Nephron (organoid): Measurements from ENCODE around the gene GFPT1.

Experiments
- H3K27ac Mint-ChIP-seq, 3 experiments: 2 replicates each; pipeline ENCODE4 v1.8.0; 2020; ENCODE audit warnings: mixed read lengths in 3 of 3, mild to moderate bottlenecking in 2 of 3, moderate library complexity in 1 of 3
- H3K27me3 Mint-ChIP-seq: 2 replicates; pipeline ENCODE4 v1.8.0; 2021; ENCODE audit warnings: low read depth, mild to moderate bottlenecking, moderate library complexity, mixed read lengths
- H3K36me3 Mint-ChIP-seq: 2 replicates; pipeline ENCODE4 v1.8.0; 2020; ENCODE audit warnings: low read depth, mixed read lengths
- H3K4me1 Mint-ChIP-seq: 2 replicates; pipeline ENCODE4 v1.8.0; 2020; ENCODE audit warnings: mixed read lengths
- H3K4me3 Mint-ChIP-seq, 3 experiments: 2 replicates each; pipeline ENCODE4 v1.8.0; 2020; ENCODE audit warnings: mild to moderate bottlenecking in 3 of 3, mixed read lengths in 3 of 3, moderate library complexity in 2 of 3
- H3K9me3 Mint-ChIP-seq: 2 replicates; pipeline ENCODE4 v1.8.0; 2020; ENCODE audit warnings: mixed read lengths
- TF ChIP-seq, protein P1 (sequence below), 3 experiments: fragments of 200-600 bp; sonication (generic); IDR thresholded peaks; one replicate each; pipeline ENCODE4 v1.5.0; 2021; ENCODE audit warnings: antibody characterized with exemption in 3 of 3; ENCODE audit not compliant: unreplicated experiment in 3 of 3

GFPT1 gene

DNA sequence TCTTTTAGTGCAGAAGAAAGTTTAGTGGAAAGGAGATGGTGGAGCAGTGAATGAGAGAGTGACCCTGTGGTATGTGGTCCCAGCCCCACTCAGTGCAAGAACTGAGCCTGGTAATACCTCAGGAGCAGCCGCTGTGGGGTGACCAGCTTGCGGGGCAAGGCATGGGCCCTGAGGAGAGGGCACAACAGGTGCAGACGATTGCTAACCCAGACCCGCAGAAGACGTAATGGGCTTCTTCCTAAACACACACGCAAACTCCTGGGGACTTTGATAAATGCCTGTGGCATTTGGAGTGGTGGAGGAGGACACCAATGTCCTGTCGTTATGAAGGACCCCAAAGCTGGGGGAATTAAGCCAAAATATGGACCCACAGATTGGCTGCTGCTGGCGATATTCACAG lies 78.7 kb downstream of the GFPT1 start:
- Mint-ChIP-seq H3K27ac (peak overlapping the region in 2 of 3 experiments; percentile 76 to 92), H3K9me3 (peaks cover 5% of the 10 kb centered on the region), H3K36me3 (peaks cover 7% of the 10 kb centered on the region), H3K4me3 (peak overlapping the region; percentile 85 to 87 (median 86)), H3K27me3 (peaks cover 15% of the 10 kb centered on the region), H3K4me1 (peaks cover 51% of the 10 kb centered on the region)
- TF ChIP-seq, protein P1, sequence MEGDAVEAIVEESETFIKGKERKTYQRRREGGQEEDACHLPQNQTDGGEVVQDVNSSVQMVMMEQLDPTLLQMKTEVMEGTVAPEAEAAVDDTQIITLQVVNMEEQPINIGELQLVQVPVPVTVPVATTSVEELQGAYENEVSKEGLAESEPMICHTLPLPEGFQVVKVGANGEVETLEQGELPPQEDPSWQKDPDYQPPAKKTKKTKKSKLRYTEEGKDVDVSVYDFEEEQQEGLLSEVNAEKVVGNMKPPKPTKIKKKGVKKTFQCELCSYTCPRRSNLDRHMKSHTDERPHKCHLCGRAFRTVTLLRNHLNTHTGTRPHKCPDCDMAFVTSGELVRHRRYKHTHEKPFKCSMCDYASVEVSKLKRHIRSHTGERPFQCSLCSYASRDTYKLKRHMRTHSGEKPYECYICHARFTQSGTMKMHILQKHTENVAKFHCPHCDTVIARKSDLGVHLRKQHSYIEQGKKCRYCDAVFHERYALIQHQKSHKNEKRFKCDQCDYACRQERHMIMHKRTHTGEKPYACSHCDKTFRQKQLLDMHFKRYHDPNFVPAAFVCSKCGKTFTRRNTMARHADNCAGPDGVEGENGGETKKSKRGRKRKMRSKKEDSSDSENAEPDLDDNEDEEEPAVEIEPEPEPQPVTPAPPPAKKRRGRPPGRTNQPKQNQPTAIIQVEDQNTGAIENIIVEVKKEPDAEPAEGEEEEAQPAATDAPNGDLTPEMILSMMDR (IDR thresholded peaks at IDR 0.05; ENCODE audit: unreplicated experiment in 3 of 3) = no peak

DNA sequence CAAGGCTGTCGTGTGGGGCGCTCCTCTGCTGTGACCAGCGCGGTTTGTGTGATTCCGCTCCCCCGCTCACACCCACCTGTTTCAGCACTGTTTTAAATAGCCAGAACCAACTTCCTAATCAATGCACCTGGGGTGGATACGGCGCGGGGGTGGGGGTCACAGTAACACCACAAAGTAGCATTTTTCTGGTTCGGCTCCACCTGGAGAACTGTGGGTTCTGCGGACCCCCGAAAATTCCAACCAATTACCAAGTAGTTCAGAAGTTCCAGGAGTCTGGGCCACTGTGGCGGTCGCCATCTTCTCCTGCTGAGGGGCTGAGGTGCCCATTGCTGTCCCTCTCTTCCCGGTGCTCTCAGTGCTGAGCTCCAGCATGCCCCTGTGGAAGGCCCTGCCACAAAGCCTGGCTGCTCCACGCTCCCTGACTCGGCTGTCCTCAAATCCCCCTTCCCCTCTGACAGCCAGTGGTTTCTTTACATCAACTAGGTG lies 79.4 kb downstream of the GFPT1 start:
- Mint-ChIP-seq H3K36me3 (no peaks in the 10 kb centered on the region), H3K4me1 (peaks cover 51% of the 10 kb centered on the region), H3K4me3 (peak overlapping the region; percentile 85 to 87 (median 86)), H3K27ac (peak overlapping the region; percentile 38 to 92 (median 80)), H3K27me3 (peaks cover 19% of the 10 kb centered on the region), H3K9me3 (peaks cover 2% of the 10 kb centered on the region)
- TF ChIP-seq, protein P1 (IDR thresholded peaks at IDR 0.05; ENCODE audit: unreplicated experiment in 3 of 3) = no peak

DNA sequence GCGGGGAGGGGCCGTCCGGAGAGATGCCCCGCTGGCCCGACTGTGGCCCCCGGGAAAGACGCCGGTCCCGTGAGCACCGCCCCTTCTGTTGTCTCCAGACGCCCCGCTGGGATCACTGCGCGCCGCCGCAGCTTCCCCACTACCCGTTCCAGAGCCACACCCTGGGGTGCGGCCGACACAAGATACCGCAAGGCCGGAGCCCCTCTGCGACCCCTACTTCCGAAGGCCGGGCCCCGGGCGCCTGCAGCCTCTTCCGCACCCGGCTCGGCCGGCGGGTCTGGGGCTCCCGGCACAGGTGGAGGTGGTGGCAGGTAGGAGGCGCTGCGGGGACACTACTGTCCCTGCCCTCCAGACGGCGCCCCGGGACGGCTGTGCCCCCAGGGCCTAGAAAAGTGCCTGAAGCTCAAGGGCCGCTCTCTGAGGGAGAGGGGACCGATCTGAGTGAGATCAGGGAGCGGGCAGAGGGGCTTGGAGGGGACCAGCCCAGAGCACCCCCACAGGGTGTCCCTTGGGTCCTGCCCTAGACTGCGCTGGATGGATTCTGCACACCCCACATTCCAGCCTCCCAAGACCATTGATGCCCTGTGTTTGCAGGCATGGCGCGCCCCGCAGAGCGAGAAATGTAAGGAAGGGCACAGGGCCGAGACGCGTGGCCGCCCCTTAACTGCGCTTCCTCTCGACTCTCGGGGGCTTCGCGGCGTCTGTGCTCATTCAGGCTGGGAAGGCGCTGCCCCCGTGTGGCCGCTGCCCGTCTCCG lies 80.0 kb downstream of the GFPT1 start:
- peaks cover 19% of the 10 kb centered on the region for H3K27me3 Mint-ChIP-seq
- H3K9me3 Mint-ChIP-seq = peaks cover 2% of the 10 kb centered on the region

DNA sequence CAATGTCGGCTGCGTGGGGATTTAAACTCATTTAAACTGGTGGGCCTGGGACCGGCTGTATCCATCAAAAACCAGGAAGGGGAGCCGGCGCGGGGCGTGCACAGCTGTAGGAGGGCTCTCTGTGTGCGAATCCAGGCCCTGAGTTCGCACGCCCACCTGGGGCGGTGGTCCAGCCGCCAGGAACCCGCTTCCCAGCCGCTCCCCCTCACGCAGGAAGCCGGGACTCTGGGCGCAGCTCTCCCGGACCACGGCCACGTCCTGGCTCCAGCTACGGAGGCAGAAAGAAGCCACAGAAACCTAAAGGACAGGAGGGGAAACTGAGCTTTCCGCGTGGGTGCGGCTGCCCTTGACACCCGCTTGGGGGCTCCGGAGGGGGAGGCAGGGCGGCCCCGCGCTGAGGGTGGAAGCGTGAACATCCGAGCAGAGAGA lies 80.6 kb downstream of the GFPT1 start:
- Mint-ChIP-seq H3K4me3 (peak overlapping the region; percentile 85 to 87 (median 85)), H3K4me1 (peaks cover 48% of the 10 kb centered on the region), H3K36me3 (no peaks in the 10 kb centered on the region), H3K9me3 (peaks cover 2% of the 10 kb centered on the region), H3K27me3 (peaks cover 19% of the 10 kb centered on the region), H3K27ac (peak overlapping the region; percentile 35 to 80 (median 58))
- TF ChIP-seq, protein P1 (IDR thresholded peaks at IDR 0.05; ENCODE audit: unreplicated experiment in 3 of 3) = no peak

More for the DNA sequence above, 80.0 kb downstream of the GFPT1 start:
- peaks cover 51% of the 10 kb centered on the region for H3K4me1 Mint-ChIP-seq
- no peaks in the 10 kb centered on the region for H3K36me3 Mint-ChIP-seq
- peak overlapping the region; percentile 38 to 92 (median 80) for H3K27ac Mint-ChIP-seq
- TF ChIP-seq, protein P1 (IDR thresholded peaks at IDR 0.05; ENCODE audit: unreplicated experiment in 3 of 3) = peak; percentile 79 to 95 (median 84)
- H3K4me3 Mint-ChIP-seq = peak overlapping the region; percentile 85 to 87 (median 86)

DNA sequence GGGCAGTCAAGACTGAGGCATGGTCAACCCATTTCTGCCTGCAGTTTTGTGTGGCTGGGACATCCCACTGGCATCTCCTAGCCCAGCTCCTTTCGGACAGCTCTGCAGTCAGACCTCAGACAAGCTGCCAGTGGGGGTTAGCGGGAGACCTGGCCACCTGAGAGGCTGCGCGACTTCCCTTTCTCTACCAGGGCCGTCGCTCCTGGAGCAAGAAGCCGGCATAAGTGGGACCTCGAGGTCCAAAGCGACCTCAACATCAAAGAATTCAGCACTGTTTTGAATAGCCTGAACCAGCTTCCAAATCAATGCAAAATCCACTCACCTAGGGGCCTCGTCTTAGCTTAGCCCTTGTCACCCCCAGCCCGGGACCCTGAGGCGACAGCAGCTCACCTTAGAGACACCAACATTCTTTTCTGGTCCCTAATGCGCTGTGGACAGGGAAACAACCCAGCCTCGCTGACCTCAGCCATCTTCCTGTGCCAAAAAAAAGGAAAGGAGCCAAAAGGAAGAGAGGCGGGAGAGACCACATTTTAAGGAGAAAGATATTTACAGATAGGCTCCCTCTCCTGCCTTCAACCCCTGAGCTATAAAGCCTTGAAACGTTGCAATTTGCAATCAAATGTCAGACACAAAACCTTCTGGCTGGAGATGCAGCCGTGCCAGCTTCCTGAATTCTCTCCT lies 81.2 kb downstream of the GFPT1 start:
- H3K9me3 Mint-ChIP-seq = peaks cover 2% of the 10 kb centered on the region
- peak overlapping the region; percentile 35 to 80 (median 58) for H3K27ac Mint-ChIP-seq
- H3K36me3 Mint-ChIP-seq = no peaks in the 10 kb centered on the region
- H3K4me3 Mint-ChIP-seq = peak overlapping the region; percentile 85 to 87 (median 85)
- H3K27me3 Mint-ChIP-seq = peaks cover 21% of the 10 kb centered on the region
- H3K4me1 Mint-ChIP-seq = peaks cover 43% of the 10 kb centered on the region
- TF ChIP-seq, protein P1 (IDR thresholded peaks at IDR 0.05; ENCODE audit: unreplicated experiment in 3 of 3) = no peak
